KOPT-K1 (cell line): Measurements from ENCODE around the gene TEDC1.

Experiments
- H3K27ac ChIP-seq: fragments of 200-600 bp; sonication (generic); 2 replicates; pipeline ENCODE4 v1.5.1; 2016; ENCODE audit warnings: antibody characterized with exemption, mild to moderate bottlenecking, low read depth, low read length; ENCODE audit not compliant: poor library complexity, severe bottlenecking
- H3K36me3 ChIP-seq: fragments of 200-600 bp; sonication (generic); 2 replicates; pipeline ENCODE4 v1.5.1; 2017; ENCODE audit warnings: antibody characterized with exemption, mild to moderate bottlenecking, low read length, moderate library complexity; ENCODE audit not compliant: insufficient read depth
- H3K9me3 ChIP-seq: fragments of 200-600 bp; sonication (generic); 2 replicates; pipeline ENCODE4 v1.5.1; 2017; ENCODE audit warnings: antibody characterized with exemption, low read length, mild to moderate bottlenecking; ENCODE audit not compliant: insufficient read depth, poor library complexity, severe bottlenecking

Gene TEDC1

DNA sequence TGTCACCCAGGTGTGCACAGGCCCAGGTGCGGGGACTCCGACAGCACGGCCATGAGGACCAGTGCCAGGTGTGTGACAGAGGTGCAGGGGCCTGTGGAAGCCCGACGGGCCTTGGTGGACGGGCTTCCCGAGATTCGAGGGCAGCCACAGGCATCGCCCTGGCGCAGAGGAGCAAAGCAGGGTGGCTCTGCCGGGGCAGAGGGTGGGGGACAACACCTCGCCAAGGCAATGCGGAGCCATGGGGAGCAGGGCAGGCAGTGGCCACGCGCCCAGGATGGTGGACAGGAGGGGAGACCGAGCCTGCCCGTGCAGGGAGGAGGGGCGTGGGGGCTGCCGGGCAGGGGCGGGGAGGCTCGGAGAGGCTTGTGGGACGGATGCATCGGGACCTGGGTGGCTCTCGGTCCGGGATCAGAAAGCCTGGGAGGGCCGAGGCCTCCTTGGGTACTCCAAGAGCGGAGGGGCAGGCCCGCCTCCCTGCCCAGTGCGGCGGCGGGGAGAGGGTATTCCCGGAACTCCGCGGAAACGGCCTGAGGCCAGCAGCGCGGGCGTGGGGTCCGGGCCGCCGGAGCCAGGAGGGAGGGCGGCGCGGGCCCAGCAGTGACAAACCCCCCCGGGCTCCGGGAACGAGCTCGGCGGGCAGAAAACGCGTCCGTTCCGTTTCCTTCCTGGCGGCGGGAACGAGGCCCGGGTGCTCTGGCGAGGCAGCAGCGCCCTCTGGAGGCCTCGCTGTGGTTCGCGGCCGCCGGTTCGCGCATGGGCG lies 37.0 kb downstream of the TEDC1 start:
- Histone ChIP-seq H3K27ac (no peak overlapping the region), H3K36me3 (no peaks in the 10 kb centered on the region), H3K9me3 (no peaks in the 10 kb centered on the region)

- H3K36me3 ChIP-seq: no peaks in the 10 kb centered on the region
- no peak overlapping the region for H3K27ac ChIP-seq
- no peaks in the 10 kb centered on the region for H3K9me3 ChIP-seq
These were observed 37.7 kb downstream of the TEDC1 start for GRCh38 chr14:105528586-105529318.

GRCh38 chr14:105529319-105529568 lies 38.2 kb downstream of the TEDC1 start:
- no peaks in the 10 kb centered on the region for H3K36me3 ChIP-seq
- no peaks in the 10 kb centered on the region for H3K9me3 ChIP-seq
- H3K27ac ChIP-seq: no peak overlapping the region

DNA sequence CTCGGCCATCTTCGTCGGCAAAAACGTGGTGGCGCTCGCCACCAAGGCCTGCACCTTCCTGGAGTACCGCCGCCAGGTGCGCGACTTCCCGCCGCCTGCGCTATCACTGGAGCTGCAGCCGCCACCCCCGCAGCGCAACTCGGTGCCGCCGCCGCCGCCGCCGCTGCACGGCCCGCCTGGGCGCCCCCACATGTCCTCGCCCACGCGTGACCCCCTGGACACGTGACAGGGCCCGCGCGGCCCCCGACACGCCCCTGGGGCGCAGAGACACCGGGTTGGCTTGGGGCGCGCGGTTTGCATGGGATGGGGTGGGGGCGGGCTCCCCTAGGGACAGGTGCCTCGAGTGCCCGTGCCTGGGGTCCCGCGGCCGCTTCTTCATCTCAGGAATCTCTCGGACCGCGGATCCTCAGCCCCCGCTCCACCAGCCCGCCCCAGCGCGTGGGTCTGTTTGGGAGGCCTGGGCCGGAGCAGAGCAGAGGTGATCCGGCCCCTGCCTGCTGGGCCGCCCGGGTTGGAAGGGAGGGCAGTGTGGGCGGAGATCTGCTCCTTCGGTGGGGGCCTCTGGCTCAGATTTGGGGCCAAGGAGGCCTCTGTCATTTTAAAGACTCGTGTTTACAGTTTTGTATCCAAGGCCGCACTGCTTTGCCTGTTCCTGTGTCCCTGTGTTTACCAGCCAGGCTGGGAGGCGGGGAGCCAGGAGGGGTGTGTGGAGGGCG lies 38.7 kb downstream of the TEDC1 start:
- H3K9me3 ChIP-seq: no peaks in the 10 kb centered on the region
- no peak overlapping the region for H3K27ac ChIP-seq
- no peaks in the 10 kb centered on the region for H3K36me3 ChIP-seq

DNA sequence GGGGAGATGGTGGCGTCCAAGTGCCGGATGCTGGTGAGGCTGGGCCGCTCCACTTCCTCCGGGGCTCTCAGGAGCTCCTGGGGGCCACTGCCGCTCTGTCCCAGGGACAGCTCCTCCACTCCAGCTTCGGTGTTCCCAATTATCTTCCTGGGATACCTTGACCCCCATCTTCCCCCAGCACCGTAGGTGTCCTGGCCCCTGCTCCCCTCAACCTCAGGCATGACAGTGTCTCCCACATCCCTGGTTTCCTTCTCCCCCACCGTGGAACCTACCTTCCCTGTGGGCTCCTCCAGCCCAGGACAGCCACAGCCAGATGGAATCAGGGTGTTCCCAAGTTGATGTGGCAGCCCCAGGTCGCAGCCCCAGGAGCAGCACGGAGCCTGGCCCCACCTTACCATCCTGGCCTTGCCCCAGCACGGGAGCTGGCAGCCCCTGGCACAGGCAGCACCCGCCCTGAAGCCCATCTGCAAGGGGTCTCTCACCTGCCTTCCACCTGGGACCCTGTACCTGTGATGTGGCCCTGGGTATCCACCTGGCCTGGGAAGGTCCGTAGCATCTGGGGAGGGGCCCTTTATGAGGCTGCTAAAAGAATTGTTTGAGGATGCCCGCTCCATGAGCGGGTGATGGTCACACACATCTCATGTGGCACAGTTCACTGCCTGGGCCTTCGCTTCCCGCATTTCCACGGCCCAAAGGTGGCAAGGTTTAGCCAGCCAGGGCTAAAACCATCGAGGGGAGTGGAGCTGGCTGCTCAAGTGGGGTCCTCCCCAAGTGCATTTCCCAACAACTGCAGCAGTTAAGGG lies 39.4 kb downstream of the TEDC1 start:
- no peaks in the 10 kb centered on the region for H3K36me3 ChIP-seq
- no peaks in the 10 kb centered on the region for H3K9me3 ChIP-seq
- no peak overlapping the region for H3K27ac ChIP-seq

GRCh38 chr14:105531088-105531893 lies 40.2 kb downstream of the TEDC1 start:
- Histone ChIP-seq H3K36me3 (no peaks in the 10 kb centered on the region), H3K27ac (no peak overlapping the region), H3K9me3 (no peaks in the 10 kb centered on the region)

GRCh38 chr14:105531894-105532623 lies 41.0 kb downstream of the TEDC1 start:
- H3K36me3 ChIP-seq: no peaks in the 10 kb centered on the region
- H3K27ac ChIP-seq: no peak overlapping the region
- H3K9me3 ChIP-seq: no peaks in the 10 kb centered on the region

DNA sequence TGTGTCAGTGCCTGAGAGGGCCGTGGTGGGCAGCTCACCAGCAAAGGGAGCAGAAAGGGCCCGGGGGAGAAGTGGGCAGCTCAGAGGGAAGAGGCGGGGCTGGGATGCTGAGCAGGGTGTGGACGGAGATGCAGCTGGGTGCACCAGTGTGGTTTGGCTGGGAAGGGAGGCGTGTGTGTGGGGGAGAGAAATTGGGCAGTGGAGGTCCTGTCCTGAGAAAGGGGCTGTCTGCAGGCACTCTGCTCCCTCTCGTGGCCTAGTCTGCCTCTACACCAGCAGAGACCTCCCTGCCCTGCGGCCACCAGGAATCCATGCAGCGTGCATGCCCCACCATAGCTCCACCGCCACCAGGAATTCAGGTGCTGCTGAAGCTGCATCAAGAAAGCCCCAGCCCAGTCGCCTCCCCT lies 41.7 kb downstream of the TEDC1 start:
- Histone ChIP-seq H3K36me3 (no peaks in the 10 kb centered on the region), H3K27ac (no peak overlapping the region), H3K9me3 (no peaks in the 10 kb centered on the region)

DNA sequence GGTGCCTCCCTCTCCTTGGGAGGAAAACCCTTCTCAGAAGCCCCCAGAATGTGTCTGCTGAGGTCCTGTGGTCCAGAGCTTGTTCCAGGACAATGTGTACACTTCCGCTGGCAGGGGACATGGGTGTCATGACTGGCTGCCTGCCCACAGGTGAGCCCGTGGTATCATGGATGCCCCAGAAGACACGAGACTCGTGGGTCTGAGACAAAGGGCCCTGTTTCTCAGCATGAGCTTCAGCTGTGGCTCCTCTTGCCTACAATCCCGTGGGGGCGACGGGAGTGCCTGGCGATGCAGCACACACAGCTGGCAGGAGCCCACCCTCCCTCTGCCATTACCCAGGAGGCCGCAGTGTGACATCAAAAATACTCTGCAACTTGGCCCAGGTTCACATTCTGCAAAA lies 42.3 kb downstream of the TEDC1 start:
- no peak overlapping the region for H3K27ac ChIP-seq
- H3K36me3 ChIP-seq: no peaks in the 10 kb centered on the region
- no peaks in the 10 kb centered on the region for H3K9me3 ChIP-seq

DNA sequence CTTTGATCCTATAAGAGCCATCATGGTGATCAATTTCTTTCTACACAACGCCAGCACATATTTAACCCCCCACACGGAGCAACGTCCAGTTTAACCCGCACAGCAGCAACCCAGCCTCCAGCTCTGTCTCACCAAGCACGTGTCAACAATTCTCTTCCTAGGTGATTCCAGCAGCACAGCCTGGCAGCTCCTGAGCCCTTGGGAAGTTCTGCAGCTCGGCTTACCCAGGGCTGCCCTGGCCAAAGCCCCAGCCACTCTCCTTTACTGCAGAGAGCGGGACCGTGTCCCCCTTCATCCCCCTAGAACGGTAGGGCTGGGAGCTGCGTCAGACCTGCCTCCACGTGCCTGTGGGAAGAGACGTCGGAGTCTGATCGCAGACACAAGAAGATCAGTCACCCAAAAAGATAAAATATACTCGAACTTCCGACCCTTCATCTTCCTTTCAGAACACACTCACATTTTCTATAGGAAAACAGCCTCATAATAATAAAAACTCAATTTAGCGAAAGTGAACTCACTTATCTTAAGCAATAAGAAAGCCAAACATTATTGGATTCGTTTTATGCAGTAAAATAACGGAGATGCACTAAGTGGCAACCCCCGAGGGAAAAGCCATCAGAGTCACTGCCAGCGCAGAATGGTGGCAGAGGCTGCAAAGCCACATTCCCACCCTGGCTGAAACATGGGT lies 42.9 kb downstream of the TEDC1 start:
- Histone ChIP-seq H3K27ac (no peak overlapping the region), H3K36me3 (no peaks in the 10 kb centered on the region), H3K9me3 (no peaks in the 10 kb centered on the region)

GRCh38 chr14:105534586-105534985 lies 43.5 kb downstream of the TEDC1 start:
- no peak overlapping the region for H3K27ac ChIP-seq
- no peaks in the 10 kb centered on the region for H3K36me3 ChIP-seq
- no peaks in the 10 kb centered on the region for H3K9me3 ChIP-seq

DNA sequence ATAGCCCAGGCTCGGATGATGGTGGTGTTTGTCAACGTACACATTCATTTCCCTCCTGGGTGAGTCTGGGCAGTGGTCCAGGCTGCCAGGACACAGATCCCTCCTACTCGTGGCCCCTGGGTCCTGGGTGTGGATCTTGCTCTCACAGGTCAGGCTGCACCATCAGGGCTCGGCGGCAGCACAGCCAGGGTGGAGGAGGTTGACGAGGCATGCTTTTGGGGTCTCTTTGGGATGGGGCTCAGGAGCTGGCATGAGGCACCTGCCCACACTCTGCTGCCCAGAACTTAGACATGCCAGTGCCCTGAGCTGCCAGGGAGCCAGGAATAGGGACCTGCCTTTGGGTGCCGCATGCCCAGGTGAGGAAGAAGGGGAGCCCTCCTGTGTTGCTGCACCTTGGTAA lies 45.0 kb downstream of the TEDC1 start:
- no peaks in the 10 kb centered on the region for H3K36me3 ChIP-seq
- no peaks in the 10 kb centered on the region for H3K9me3 ChIP-seq
- no peak overlapping the region for H3K27ac ChIP-seq

DNA sequence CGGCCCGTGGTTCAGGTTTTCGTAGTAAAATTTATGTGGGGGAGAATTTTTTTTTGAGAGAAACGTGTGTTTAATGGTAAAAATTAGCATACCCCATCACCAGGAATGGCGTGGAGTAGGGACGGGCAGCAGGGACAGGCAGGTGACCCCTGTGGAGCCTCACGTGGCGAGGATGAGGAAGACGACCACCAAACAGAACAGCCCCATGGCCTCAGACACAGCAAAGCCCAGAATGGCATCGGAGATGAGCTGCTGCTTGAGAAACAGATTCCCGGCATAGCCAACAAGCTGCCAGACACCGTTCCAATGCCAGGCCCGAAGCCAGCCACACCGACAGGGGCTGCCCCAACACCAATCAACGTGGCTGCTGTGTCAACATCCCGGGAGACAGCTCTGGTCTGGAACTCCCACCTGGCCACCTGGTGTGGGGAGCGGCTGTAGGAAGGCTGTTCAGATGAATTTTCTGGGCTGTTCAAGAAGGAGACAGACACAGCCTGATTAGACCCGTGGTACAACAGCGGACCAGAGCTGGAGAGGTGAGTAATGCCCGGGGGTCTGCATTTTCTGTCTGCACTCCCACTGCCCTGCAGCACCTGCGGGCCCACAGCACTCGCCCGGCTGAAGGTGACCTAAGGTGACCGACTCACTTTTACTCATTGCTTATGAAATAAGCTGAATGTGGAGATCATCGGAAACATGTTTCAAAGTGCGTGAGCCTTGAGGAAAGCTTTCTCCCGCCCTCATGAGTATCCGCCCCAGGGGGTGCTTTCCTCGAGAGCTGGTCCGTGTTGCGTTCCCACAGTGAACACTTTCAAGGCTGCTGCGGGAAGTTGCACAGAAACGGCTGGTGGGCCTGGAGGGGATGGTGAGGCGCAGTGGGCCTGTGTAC lies 45.9 kb downstream of the TEDC1 start:
- Histone ChIP-seq H3K9me3 (no peaks in the 10 kb centered on the region), H3K27ac (no peak overlapping the region), H3K36me3 (no peaks in the 10 kb centered on the region)
